HG03558 (cell line): ENCODE data around the gene PTPRN2.

ENCODE experiments used
- ATAC-seq: cut with Tn5 transposase; IDR thresholded peaks from one replicate; pipeline ENCODE4 v1.9.1; 2021; ENCODE audit warnings: moderate number of reproducible peaks; ENCODE audit not compliant: unreplicated experiment; ENCODE audit errors: extremely low read depth

Gene PTPRN2

DNA sequence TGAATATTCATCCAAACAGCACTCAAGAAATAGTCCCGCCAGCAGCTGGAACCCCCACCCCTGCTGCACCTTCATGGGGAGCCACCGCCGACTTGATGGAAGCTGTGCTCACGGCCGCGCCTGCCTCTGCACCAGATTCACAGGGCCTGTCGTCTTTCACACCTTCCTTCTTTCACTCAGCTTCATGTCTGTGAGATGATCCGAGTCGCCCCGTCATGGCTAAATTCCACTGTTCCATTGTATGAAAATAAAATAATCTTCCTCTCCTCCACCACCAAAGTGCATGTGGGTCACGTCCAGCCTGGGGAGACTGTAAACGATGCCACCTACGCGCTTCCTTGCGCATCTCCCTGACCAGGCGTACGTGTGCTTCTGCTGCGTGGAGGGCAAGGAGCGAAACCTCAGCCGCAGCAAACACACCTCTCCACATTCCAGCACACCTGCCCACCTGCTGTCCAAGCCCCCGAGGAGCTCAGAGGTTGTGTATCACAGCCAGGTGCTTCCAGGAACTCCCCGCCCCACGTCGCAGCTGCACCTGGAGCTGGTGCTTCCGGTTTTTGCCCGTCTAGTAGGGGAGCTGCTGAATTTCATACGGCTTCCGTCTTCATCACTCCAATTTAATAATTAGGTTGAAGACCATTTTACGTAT lies 137.0 kb downstream of the PTPRN2 start:
- ATAC-seq, result no peak

DNA sequence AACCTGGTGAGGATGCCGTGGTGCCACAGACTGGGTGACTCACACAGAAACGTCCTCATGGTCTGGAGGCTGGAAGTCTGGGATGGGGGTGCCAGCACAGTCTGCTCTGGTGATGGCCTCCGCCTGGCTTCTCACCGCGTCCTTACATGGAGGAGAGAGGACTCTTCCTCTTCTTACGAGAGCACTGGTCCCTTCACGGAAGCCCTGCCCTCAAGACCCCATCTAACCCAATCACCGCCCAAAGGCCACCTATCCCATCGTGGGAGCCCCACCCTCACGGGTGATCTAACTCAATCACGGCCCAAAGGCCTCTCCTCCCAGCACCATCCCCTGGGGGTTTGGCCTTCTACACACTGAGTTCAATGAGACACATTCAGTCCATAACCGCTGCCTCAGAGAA lies 137.7 kb downstream of the PTPRN2 start:
- ATAC-seq, result no peak

DNA sequence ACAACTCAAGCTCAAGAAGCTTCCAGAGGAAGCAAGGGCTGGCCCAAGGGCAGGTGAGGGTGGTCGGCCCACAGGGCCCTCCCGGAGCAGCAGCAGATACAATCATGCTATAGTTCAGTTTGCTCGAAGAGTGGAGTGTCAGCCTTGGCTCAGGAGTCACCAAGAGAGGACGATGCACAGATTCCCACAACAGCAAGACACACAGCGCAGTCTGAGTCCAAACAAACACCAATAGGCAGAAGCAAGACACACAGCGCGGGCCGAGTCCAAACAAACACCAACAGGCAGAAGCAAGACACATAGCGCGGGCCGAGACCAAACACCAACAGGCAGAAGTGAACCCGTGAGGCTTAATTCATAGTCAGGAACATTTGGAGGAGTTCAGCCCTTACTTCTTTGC lies 138.4 kb downstream of the PTPRN2 start:
- ATAC-seq, result no peak

DNA sequence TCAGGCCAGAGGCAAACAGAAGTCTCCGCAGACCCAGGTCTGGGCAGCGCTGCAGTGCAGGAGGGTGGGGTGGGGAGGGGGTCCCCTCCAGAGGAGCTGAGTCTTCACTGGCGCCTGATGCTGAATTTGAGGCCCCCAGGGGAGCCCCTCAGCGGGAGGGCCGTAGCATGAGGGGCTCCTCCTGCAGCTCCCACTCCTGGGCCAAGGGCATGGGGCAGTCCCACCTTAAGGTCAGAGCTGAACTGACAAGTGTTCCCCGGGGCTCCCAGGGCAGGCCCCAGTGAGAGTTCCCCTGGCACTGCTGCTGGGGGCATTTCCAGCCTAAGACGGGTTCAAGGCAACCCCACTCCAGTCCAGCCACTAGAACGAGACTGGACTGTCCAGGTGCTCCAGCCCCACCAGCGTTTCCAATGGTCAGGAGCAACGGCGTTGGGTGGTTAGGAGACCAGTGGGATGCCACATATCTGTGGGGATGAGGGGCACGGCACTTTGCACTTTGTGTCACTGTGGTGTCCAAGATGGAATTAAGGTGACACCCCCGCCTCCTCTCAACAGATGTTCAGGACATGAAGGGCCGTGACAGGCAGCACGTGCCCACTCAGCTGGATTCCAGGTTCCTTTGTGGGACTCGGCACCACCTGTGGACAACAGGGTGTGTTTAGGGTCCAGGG lies 139.1 kb downstream of the PTPRN2 start:
- ATAC-seq, result no peak

DNA sequence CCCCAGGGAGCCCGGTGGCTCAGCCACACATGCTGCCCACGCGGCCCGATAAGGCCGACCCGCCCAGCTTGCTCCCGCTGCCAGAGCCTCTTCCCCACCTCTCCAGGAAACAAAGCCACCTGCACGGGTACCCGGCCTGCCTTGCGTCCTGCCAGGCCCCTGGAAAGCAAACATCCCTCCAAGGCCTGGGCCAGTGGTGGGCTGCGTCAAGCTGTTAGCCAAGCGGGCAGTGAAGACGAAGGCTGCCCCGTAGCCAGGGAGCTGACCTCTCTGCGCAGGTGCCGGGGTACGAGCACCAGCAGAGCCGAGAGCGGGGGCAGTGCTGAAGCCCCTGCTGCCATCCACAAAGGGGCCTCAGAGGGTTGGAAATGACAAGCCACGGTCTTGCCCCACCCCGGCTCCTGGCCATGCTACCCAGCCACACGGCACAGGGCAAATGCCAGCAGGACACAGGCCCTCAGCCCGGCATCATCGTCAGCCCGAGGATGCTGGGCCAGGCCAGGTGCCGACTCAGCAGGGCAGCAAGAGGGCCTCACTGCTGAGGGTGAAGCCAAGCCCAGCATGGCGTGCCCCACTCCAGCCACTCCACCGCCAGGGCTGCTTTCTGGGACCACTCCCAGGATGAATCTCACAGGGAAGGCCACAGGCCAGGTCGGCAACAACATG lies 140.0 kb downstream of the PTPRN2 start:
- no peak for ATAC-seq

DNA sequence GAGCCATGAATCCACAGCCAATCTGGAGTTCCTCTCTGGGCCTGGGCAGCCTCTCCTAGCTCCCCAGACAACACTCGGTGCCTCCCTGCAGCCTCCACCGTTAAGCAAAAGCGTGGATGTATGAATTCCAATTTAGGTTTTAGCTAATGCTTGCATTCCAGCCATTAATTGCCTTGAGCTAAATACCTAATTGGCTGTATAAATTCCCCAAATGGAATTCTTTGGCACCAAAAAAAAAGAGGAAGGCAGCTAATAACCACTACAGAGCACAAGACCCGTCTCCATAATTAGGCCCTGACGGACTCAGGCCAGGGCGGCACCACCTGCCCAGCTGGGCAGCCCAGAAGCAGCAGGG lies 140.5 kb downstream of the PTPRN2 start:
- ATAC-seq, result no peak

DNA sequence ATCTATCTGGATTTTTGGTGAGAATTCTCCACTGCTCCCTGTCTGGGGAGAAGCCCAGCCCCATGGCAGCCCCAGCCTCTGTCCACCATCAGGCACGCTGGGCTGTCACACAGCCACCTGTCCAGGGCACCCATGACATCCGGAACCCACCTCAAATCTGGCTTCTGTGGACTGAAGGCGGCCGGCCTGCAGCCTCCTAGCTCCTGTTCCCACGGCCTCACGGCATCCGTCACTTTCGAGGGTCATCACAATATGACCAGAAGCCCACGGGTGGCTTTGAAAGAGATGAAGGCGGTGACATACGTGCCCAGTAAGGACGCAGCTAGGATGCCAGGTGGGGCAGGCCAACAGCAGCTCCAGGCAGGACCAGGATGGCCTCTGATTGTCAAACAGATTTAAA lies 140.9 kb downstream of the PTPRN2 start:
- ATAC-seq, result no peak

DNA sequence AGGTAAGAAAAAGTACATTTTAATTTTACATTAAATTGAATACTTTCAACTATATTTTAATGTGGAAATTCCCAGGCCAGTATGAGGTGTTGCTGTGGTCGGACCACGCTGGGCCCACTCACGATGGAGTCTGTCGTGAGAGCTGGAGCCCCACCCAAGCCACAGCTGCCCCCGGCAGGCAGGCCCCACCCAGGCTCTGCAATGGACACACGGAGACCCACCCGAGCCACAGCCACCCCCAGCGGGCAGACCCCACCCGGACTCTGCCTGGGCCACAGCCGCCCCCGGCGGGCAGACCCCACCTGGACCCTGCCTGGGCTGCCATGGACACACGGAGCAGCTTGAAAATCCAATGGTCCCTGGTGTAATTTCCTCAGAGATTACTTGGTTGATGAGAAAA lies 141.3 kb downstream of the PTPRN2 start:
- ATAC-seq, result no peak

DNA sequence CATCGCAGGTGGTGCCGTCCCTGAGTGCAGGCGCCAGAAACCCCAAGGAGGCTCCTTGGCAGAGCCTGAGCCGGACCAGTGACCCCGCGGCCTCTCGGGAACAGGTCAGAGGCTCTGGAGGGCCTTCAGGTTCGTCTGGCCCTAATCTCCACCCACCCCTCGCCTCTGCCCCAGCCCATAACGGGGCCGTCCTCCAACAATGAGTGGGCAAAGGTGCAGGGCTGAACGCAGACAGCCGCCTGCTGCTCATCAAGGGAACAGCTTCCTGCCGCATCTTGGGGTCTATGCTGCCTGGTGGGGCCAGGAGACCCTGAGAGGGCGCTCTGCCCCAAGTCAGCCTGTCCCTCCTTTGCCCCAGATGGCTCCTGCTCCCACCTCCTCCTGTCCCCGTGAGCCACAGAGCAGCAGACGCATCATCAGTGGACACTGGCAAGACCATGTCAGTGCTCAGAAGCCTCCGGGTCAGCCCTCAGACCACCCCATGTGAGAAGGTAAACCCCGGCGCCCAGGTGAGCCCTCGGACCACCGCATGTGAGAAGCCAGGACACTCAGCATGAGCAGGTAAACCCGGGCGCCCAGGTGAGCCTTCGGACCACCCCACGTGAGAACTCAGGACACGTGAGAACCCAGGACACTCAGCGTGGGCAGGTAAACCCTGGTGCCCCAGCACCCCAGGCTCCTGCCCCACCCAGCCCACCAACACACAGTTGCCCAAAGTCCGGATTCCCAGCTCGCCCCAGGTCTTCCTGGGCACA lies 142.0 kb downstream of the PTPRN2 start:
- ATAC-seq, result no peak

DNA sequence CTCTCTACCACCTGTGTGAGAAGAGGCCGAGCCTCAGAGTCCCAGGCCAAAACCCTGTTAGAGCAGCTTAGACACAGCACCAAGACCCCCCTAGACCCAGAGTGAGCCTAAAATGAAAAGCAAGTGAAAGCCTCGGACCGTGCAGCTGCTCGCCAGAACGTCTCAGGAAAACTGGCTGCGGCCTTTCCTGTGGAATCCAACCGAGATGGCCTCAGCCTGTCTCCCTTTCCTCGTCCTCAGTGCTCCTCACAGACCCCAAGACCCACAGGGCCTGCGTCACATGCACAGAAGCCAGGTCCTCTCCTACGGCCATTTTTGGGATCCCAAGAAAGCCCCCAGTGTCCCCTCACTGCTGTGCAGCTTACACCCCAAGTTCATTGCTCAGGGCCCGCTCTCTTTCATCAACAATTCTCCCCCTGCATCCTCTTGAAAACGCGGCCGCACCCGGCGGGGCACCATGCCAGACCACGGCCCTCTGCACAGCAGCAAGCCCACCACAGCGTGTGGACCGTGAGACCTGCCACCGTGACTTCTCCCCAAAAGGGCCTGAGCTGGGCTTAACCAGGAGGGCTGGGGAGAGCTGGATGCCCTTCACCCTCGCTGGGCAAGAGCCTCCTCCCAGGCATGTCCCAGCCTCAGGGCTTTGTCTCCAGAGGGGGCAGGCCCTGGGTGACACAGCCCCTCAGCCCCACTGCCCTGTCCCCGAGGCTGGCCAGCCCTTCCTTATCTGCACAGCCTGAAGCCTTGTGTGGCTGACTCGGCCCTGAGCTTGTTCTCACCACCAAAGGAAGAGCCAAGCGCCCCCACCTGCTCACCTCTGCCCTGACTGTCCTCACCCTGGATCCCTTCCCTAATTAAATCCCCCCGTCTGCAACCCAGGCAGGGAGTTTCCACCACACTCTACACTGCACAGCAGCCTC lies 142.9 kb downstream of the PTPRN2 start:
- ATAC-seq, result no peak

DNA sequence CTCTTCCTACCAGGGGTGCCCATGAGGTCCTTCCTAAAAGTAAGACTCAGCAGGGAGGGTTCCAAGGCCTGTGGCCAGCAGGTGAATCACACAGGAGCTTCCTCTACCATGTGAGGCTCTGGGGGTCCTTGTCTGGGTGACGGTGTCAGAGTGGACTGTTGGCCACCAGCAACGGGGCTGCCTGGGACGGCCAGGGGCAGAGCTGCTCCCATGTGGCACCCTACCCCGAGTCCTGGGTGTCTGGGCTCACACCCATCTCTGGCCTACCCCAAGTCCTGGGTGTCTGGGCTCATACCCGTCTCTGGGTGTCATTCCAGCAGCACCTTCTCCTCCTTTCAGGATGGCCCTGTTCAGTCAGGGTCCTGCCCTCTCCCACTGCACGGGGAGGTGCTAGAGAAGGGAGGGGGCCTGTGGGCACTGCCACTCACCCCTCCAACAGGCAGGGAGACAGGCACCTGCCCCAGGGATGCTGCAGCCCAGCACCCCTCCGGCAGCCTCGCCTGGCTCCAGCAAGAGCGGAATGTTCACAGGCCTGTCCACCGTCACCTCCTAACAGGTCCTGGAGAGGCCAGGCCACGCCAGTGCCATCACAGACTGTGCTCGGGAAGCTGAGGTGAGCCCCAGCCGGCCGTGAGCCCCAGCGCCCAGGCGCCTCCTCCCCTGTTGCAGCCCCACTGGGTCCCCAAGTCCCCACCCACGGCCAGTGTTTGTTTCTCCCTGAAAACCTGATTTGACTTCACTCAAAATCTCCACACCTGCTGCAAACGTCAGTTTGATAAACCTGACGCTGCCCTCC lies 143.7 kb downstream of the PTPRN2 start:
- ATAC-seq, result no peak

DNA sequence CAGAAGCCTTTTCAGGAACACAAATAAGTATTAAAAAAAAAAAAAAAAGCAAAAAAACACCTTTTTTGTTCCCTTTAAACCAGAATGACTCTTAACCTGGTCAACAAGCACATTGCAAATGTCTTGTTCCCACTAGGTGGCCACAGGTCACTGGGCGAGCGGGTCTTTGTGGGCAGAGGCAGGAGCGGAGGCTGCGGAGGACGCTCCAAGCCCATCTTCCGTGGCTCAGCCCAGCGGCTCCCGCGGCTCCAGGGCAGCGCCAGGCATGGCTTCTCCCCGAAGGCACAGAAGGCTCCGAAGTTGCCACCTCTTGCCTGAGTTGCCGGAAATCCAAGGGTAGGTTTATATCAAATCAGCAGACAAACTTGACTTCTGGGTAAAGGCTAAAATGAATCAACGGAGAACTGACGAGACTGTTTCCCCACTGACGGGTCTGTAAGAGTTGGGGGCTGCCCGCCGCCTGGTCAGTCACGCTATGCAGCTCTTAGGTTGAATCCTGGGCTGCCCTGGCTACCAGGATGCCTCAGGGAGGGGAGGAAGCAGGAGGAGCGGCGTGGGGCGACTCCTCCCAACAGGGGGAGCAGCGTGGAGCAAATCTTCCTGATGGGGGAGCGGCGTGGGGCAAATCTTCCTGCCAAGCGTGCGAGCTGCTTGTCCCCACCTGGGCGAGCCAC lies 144.5 kb downstream of the PTPRN2 start:
- ATAC-seq, result no peak

DNA sequence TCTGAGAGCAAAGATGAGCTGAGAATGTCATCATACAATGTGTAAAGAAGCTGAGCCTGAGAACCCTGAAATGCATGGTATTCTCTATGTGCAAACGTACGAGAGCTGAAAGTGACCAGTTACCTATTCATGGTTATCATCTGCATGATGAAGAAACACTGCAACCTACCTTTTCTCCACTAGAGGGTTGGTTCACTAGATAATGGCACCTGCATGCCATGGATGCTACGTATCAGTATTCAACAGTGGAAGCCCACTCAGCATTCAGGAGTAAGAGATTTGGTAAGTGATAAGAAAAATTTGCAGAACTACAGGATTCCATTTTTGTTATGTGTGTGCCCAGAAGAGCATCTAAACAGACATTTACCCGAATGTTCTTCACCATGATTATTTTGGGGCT lies 145.4 kb downstream of the PTPRN2 start:
- ATAC-seq, result no peak

DNA sequence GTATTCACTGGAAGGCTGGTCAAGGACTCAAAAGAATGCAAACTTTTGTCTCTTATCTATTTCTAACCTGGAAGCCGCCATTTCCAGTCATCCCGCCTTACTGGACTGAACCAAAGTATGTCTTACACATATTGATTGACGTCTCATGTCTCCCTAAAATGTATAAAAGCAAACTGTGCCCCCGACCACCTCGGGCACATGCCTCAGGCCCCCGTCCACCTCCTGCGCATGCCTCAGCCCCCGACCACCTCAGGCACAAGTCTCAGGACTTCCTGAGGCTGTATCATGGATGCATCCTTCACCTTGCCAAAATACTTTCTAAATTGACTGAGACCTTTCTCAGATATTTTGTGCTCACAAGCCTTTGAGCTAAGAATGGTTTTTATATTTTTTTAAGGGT lies 148.6 kb downstream of the PTPRN2 start:
- no peak for ATAC-seq

DNA sequence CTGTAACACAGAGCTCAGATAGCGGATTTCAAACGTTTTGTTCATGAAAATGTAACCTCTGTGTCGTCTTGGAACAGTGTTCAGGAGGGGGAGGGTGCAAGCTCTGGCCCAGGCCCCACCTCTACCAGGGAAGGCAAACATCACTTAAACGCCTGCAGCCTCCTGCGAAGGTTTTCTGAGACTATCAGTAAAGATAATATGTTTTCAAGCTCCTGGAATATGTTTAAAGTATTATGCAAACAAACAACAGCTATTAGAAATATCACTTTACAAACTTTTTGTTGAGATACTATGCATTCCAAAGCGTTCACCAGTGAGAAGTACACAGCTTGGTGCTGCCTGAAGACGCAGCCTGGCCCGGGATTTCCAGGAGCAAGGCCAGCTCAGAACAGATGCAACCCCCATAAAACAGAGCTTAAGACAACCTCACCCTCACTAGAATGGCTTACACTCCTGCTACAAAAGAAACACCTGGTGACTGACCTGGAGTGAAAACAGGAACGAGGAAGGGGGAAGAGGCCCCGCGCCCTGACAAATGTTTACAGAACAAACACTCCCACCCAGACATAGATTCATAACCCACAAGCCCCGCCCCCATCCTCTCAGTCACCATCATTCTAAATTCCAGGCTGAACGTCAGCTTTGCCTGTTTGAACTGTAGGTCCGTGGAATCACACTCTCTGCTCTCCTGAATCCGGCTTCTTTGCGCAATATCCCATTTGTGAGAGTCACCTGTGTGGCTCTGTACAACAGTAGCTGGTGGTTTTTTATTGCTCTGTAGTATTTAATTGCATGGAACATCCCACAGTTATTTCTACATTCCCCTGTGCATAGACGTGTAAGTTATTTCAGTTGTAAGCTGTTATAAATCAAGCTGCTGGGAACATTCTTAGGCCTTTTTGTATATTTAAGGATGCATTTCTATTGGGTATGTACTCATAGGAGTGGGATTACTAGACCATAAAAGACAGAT lies 155.0 kb downstream of the PTPRN2 start:
- no peak for ATAC-seq

DNA sequence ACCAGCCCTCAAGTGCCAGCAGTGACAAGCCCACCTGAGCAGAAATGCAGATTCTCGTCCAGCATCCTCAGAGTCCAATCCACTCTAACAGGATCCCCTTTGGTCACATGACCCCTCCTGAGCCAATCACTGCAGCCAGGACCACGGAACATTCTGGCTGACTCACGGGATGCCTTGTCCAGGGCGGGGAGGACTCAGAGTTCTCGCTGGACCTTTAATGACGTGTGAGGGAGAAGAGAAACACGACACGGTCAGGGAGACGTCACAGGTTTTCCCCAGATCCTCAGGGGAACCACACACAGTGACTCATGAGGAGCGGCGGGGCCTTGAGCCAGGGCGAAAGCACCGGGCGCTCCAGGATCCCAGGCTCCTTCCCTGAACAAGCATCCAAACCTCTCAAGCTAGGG lies 155.7 kb downstream of the PTPRN2 start:
- no peak for ATAC-seq

DNA sequence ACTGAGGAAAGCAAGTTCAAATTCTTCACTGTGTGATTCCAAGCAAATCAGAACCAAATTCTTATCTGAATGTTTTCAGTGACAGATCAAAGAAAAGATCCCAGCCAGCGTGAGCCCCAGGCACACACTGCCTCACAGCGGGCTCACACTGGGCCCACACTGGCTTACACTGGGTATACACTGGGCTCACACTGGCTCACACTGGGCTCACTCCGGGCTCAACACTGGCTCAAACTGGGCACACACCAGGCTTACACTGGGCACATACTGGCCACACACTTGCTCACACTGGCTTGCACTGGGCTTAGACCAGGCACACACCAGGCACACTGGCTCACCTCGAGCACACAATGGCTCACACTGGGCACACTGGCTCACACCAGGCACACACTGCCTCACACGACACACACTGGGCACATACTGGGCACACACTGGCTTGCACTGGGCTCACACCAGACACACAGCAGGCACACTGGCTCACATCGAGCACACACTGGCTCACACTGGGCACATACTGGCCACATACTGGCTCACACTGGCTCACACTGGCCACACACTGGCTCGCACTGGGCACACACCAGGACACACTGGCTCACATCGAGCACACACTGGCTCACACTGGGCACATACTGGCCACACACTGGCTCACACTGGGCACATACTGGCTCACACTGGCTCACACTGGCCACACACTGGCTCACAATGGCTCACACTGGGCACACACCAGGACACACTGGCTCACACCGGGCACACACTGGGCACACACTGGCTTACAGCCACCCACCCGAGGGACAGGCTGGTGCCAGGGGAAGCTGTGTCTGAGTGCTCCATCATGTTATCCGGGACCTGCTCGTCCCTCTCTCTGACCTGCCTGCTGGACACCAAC lies 156.3 kb downstream of the PTPRN2 start:
- no peak for ATAC-seq
